Pons (tissue), 1 donor: ENCODE results near the gene EFNA1.

Experiments
- DNase-seq: peaks from one replicate; pipeline ENCODE4 v3.0.0-alpha.2; 2016; ENCODE audit warnings: low spot score

EFNA1 gene

DNA sequence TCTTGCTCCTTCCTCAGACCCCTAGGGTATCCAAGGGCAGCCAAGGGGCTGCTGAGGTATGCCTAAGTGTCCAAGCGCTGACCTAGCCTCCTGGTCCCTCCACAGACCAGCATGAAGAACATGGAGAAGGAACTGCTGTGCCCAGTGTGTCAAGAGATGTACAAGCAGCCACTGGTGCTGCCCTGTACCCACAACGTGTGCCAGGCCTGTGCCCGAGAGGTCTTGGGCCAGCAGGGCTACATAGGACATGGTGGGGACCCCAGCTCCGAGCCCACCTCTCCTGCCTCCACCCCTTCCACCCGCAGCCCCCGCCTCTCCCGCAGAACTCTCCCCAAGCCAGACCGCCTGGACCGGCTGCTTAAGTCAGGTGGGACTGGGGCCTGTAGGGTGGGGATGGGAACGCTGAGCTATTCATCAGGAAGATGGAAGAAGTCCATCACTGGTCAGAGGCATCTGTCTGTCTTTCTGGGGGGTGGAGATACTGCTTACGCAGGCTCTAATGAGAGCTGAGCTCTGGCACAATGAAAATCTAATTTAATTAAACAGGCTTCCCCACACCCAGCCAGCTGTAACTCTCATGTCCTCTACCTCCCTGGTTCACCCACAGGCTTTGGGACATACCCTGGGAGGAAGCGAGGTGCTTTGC, 47.7 kb downstream of the EFNA1 start:
- peak; percentile 48 for DNase-seq

DNA sequence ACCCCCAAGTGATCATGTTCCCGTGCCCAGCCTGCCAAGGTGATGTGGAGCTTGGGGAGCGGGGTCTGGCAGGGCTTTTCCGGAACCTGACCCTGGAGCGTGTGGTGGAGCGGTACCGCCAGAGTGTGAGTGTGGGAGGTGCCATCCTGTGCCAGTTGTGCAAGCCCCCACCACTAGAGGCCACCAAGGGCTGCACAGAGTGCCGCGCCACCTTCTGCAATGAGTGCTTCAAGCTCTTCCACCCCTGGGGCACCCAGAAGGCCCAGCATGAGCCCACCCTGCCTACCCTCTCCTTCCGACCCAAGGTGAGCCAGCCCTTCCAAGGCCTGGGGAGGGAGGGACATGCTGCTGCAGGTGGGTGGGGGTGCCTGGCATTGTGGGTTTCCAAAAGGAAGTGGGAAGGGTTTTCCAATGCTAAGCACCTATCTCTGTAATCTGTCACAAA, 48.3 kb downstream of the EFNA1 start:
- no peak for DNase-seq

DNA sequence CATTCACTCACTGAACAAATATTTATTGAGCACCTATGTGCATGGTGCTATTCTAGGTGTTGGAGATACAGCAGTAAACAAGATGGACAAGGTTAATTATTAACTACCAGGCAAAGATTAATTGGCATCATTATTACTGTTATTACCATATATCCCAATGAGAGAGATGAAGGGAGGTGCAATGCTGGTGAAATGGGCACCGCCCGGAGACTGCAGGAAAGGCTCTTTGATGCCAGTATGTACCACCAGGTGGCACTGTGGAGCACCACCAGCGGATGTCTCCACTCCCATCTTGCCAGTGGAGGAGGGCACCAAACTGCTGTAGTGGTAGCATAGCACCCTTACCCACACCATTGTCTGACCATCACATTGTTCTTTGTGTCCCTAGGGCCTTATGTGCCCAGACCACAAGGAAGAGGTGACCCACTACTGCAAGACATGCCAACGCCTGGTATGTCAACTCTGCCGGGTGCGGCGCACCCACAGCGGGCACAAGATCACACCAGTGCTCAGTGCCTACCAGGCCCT, 48.9 kb downstream of the EFNA1 start:
- DNase-seq, result peak; percentile 70

DNA sequence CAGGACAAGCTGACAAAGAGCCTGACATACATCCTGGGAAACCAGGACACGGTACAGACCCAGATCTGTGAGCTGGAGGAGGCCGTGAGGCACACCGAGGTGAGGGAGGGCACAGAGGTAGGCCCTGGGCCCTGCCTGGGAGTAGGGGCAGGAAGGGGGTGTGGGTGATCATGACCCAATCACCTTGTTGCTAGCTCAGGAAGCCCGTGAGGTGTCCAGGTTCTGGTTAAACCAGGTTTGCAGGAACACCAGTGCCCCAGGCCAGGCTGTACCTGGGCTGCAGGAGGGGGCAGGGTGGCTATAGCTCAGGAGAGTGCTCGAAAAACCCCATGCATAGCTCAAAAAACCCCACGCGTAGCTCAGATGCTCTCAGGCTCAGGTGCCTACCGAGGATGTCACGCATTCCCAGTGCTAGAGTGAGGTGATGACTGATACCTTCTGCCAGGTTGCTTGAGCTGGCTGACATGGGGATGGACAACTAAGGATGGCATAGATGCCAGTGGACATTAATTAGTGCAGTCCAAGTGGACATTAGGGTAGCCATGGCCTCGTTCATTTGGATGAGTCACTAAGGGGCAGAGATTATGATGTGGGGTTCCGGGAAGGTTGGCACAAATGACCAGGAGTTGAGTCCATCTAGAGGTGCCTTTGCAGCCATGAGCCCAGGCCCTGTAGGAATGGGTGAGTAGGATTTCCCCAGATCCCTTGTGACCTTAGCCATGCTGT, 49.7 kb downstream of the EFNA1 start:
- no peak for DNase-seq

DNA sequence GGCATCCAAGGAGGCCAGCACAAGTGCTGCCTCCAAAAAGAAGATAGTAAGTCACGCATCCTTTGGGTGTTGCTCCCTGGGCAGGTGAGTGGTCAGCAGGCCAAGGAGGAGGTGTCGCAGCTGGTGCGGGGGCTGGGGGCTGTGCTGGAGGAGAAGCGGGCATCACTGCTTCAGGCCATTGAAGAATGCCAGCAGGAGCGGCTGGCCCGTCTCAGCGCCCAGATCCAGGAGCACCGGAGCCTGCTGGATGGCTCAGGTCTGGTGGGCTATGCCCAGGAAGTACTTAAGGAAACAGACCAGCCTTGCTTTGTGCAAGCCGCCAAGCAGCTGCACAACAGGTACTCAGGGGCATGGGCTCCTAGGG, 50.2 kb downstream of the EFNA1 start:
- DNase-seq, result no peak

DNA sequence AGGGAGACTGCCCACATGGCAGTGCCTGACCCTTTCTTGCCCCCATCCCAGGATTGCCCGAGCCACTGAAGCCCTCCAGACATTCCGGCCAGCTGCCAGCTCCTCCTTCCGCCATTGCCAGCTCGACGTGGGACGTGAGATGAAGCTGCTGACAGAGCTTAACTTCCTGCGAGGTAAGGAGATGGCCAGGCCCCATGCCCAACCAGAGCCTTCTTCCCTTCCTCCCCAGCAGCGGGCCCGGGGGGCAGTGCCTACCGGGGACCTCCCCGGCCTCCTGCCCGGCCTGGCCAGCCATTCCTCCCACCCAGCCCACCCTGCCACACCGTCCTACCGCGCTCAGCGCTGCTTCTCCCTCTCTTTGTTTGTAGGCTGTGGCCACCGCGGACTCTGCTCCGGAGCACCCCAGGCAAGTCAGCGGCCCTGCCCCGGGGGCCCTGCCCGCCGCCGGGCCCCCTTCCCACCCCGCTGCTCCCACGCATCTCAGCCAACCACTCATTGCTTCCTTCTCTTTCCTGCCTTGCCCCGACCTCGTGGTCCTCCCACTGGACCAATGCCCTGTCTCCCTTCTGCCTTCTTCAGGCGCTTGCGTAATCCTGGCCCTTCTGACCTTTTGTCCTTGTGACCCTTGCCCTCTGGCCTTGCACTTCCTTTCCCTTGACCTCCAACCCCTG, 50.9 kb downstream of the EFNA1 start:
- DNase-seq, result no peak

DNA sequence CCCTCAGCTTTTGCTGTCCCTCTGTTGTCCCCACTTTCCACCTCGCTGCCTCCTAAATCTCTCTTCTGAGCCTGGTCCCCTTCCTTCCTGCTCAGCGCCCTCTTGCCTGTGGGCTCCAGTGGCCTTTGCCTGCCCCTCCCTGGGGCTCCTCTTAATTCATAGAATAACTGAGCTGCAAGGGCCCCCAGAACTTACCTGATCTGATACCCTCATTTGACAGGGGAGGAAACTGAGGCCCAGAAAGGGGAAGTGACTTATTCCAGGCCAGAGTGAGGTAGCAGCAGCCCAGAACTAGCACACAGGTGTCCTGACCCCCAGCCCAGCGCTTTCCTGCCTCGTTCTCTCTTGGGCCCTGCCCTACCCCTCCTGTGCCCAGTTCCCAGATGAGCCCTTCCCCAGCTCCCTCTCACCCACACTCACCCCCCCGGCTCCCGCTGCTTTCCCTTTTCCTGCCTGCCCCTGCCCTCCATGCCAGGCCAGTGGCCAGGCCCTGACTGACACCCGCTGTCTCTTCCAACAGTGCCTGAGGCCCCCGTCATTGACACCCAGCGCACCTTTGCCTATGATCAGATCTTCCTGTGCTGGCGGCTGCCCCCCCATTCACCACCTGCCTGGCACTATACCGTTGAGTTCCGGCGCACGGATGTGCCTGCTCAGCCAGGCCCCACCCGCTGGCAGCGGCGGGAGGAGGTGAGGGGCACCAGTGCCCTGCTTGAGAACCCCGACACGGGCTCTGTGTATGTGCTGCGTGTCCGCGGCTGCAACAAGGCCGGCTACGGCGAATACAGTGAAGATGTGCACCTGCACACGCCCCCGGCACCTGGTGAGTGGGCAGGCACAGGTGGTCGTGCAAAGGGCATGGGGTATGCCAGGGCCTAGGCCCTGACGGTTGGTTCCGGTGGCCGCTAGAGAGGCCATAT, 51.7 kb downstream of the EFNA1 start:
- no peak for DNase-seq

DNA sequence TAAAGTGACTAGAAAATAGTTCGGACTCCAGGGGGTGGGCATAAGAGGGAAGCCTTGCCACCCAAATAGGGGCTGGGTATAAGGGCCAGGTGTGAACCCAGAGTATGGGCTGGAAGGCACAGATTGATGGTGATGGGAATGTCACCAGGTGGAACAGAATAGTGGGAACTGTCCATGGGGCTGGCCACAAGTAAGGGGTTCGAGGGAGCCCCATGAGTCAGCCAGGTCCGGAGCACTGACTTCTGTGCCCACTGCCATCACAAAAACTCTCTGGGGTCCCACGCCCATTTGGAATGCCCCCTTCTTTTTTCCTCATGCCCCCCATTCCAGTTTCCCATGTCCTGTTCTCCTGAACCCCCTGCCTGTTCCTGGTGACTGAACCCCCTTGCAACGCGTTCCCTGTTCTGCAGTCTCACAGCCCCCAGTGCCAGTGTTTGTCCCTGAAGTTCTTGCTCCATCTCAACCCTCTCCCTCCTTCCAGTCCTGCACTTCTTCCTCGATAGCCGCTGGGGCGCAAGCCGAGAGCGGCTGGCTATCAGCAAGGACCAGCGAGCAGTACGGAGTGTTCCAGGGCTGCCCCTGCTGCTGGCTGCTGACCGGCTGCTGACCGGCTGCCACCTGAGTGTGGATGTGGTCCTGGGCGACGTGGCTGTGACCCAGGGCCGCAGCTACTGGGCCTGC, 53.8 kb downstream of the EFNA1 start:
- no peak for DNase-seq

DNA sequence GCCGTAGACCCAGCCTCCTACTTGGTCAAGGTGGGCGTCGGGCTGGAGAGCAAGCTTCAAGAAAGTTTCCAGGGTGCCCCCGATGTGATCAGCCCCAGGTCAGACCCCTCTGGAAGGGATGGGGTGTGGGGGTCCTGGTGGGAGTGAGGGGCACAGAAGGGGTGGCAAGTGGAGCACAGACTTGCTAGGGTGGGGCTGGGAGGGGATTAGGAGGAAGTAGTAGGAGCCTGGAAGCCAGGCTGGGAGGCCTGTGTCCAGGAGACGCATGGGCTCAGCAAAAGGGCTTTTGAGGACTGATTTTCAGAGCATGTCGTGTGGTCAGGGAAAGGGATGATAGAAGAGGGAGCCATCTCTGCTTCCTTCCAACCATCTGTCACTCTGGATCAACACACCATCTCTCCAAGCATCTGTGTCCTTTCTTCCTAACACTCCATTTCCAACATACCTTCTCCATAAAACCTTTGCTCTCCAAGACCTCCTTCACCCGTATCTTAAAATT, 54.4 kb downstream of the EFNA1 start:
- DNase-seq, result no peak

DNA sequence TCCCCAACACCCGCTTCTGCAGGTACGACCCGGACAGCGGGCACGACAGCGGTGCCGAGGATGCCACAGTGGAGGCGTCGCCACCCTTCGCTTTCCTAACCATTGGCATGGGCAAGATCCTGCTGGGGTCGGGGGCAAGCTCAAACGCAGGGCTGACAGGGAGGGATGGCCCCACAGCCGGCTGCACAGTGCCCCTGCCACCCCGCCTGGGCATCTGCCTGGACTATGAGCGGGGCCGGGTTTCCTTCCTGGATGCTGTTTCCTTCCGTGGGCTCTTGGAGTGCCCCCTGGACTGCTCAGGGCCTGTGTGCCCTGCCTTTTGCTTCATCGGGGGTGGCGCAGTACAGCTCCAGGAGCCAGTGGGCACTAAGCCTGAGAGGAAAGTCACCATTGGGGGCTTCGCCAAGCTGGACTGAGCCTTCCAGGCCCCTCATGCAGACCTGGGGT, 56.1 kb downstream of the EFNA1 start:
- no peak for DNase-seq

DNA sequence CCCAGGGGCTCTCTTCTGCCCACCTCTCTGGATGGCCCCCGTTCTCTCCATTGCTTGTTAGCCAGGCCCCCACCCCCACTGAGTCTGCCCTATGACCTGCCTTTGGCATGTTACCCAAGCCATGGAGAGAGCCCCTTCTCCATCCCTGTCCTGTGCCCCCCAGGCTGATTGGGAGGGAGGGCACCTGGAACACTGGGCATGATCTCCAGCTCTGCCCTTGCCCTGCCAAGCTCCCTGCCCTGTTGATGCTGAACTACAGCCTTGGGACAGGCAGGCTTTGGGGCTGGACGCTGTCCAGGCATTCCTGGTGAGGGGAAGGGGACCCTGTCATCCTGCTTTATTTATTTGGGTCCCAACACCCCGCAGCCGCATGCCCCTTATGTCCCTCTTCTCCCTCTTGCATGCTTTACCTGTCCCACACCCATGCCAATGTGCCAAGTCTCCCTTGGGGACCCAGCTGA, 56.7 kb downstream of the EFNA1 start:
- no peak for DNase-seq
